Liver (tissue), 3 donors: Measurements from ENCODE around the gene TATDN3.

Experiments
- ATF3 ChIP-seq: IDR thresholded peaks from 2 replicates; pipeline ENCODE4 v1.6.1; 2016; ENCODE audit warnings: antibody characterized with exemption
- CTCF ChIP-seq: fragments of 150-350 bp; IDR thresholded peaks from 2 replicates; pipeline ENCODE4 v1.5.1; 2017; ENCODE audit warnings: improper control_type of control experiment, low read depth, low read length; ENCODE audit not compliant: missing input control
- EGR1 ChIP-seq, 2 donors: IDR thresholded peaks; 2 replicates each; pipeline ENCODE4 v1.6.1; 2016 to 2018; ENCODE audit warnings: antibody characterized with exemption in 2 of 2, low read depth in 2 of 2
- FOXA2 ChIP-seq: IDR thresholded peaks from 2 replicates; pipeline ENCODE4 v1.6.1; 2016; ENCODE audit warnings: antibody characterized with exemption
- JUND ChIP-seq, 2 donors: IDR thresholded peaks; 2 replicates each; pipeline ENCODE4 v1.6.1; 2016; ENCODE audit warnings: antibody characterized with exemption in 2 of 2
- SP1 ChIP-seq: IDR thresholded peaks from 2 replicates; pipeline ENCODE4 v1.6.1; 2018; ENCODE audit warnings: antibody characterized with exemption, mild to moderate bottlenecking
- donor health status: healthy.
- donor health status: healthy.

- TF ChIP-seq FOXA2 (no peak), JUND (IDR thresholded peaks at IDR 0.05) (no peak), CTCF (no peak), ATF3 (no peak), EGR1 (IDR thresholded peaks at IDR 0.05; ENCODE audit: low read depth in 2 of 2) (no peak), SP1 (no peak)
These were observed 37.9 kb upstream of the TATDN3 start for GRCh38 chr1:212753749-212754148.
